ENCODE data around the gene IFI44.

- no peak for TF ChIP-seq CTCF (IDR thresholded peaks at IDR 0.05; ENCODE audit: low read depth, low read length, missing input control)
- no peak for TF ChIP-seq TAF1 (conservative IDR thresholded peaks at IDR 0.05)
- no peak for TF ChIP-seq EGR1 (IDR thresholded peaks at IDR 0.05; ENCODE audit: low read depth in 2 of 2)
- no peak for TF ChIP-seq YY1 (IDR thresholded peaks at IDR 0.05)
- TF ChIP-seq RXRA (IDR thresholded peaks at IDR 0.05), result no peak
- TF ChIP-seq REST (IDR thresholded peaks at IDR 0.05), result no peak
- no peak for TF ChIP-seq MAX (IDR thresholded peaks at IDR 0.05)
- TF ChIP-seq FOXA1 (IDR thresholded peaks at IDR 0.05), result no peak
- no peak for TF ChIP-seq SP1 (IDR thresholded peaks at IDR 0.05)
These were observed 31.6 kb downstream of the IFI44 start for GRCh38 chr1:78681265-78681664.
